Neural crest cell (in vitro differentiated cells): ENCODE data around the gene CCDC9B. TPM values are rescaled to one million over a fixed set of nuclear protein-coding genes. Genes with fewer than 3 reads are reported as not detected.

ENCODE experiments used
- DNase-seq: peaks from one replicate; pipeline ENCODE4 v3.0.0; 2021; ENCODE audit warnings: low read depth, mixed read lengths, low spot score
- H3K27ac Mint-ChIP-seq: one replicate; pipeline ENCODE4 v1.8.0; 2021; ENCODE audit warnings: mild to moderate bottlenecking, mixed read lengths; ENCODE audit not compliant: unreplicated experiment
- H3K27me3 Mint-ChIP-seq: 2 replicates; pipeline ENCODE4 v1.8.0; 2021; ENCODE audit warnings: low read depth, mild to moderate bottlenecking, mixed read lengths
- H3K36me3 Mint-ChIP-seq: 2 replicates; pipeline ENCODE4 v1.8.0; 2021; ENCODE audit warnings: low read depth, mild to moderate bottlenecking, mixed read lengths
- H3K4me1 Mint-ChIP-seq: 2 replicates; pipeline ENCODE4 v1.8.0; 2021; ENCODE audit warnings: mixed read lengths
- H3K4me3 Mint-ChIP-seq: one replicate; pipeline ENCODE4 v1.8.0; 2021; ENCODE audit warnings: mild to moderate bottlenecking, mixed read lengths
- H3K9me3 Mint-ChIP-seq: 2 replicates; pipeline ENCODE4 v1.8.0; 2021; ENCODE audit warnings: mixed read lengths
- total RNA-seq: library from RNA; stranded (reverse); gene quantifications from 2 replicates; pipeline ENCODE4 v1.2.1, GENCODE V29; 2021
- TF ChIP-seq, protein P1 (sequence below): fragments of 200-600 bp; sonication (generic); conservative IDR thresholded peaks from 2 replicates; pipeline ENCODE4 v1.5.0; 2021; ENCODE audit warnings: antibody characterized with exemption, mild to moderate bottlenecking

The CCDC9B gene
- total RNA-seq, 1 donor from 2014 or later, result 0.33 TPM

DNA sequence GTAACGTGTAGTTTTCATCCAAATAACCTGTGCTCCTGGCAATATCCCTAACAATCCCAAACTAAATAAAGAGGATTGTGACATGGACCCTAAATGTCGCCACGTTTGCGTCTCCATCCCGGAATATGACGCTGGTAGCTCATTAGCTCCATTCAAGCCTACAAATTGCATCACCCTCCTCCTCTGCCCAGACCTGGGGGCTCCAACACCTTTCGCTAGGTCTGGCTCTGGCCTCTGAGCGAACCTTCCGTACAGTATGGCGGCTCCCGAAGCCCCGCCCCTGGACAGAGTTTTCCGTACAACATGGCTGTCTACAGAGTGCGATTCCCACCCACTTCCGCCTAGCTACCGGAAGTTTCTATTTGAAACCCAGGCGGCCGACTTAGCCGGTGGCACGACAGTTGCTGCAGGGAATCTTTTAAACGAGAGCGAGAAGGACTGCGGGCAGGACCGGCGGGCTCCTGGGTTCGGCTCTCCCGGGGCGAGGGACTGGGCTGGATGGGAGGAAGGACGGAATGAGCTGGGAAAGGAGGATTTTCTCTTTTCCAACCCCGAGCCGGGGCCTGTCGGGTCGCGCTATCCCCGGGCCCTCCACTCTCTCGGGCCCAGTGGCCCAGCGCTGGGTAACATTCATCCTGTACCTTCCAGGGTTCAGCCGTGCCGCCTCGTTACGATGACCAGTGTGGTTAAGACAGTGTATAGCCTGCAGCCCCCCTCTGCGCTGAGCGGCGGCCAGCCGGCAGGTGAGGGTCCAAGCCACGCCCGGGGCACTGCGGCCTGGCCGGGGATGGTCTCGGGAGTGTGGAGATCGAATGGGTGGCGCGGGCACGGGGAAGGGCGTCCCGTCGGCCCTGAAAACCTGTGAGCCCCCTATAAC is 42.1 kb upstream of the CCDC9B start, which contains the start of gene KNSTRN:
Gene KNSTRN (plus strand): TSS at position 142 of the 877 bp plus-strand sequence. CDS start 115 bp downstream, at position 257.
- H3K9me3 Mint-ChIP-seq, result no peaks in the 10 kb centered on the region
- H3K36me3 Mint-ChIP-seq, result peaks cover 14% of the 10 kb centered on the region
- peak; percentile 88 for DNase-seq
- H3K4me1 Mint-ChIP-seq, result peaks cover 26% of the 10 kb centered on the region
- peak within 1 kb of the TSS; percentile 96 for H3K4me3 Mint-ChIP-seq
- H3K27ac Mint-ChIP-seq, result peak within 1 kb of the TSS; percentile 90
- TF ChIP-seq, protein P1, sequence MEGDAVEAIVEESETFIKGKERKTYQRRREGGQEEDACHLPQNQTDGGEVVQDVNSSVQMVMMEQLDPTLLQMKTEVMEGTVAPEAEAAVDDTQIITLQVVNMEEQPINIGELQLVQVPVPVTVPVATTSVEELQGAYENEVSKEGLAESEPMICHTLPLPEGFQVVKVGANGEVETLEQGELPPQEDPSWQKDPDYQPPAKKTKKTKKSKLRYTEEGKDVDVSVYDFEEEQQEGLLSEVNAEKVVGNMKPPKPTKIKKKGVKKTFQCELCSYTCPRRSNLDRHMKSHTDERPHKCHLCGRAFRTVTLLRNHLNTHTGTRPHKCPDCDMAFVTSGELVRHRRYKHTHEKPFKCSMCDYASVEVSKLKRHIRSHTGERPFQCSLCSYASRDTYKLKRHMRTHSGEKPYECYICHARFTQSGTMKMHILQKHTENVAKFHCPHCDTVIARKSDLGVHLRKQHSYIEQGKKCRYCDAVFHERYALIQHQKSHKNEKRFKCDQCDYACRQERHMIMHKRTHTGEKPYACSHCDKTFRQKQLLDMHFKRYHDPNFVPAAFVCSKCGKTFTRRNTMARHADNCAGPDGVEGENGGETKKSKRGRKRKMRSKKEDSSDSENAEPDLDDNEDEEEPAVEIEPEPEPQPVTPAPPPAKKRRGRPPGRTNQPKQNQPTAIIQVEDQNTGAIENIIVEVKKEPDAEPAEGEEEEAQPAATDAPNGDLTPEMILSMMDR, result no peak
- no peaks in the 10 kb centered on the region for H3K27me3 Mint-ChIP-seq

DNA sequence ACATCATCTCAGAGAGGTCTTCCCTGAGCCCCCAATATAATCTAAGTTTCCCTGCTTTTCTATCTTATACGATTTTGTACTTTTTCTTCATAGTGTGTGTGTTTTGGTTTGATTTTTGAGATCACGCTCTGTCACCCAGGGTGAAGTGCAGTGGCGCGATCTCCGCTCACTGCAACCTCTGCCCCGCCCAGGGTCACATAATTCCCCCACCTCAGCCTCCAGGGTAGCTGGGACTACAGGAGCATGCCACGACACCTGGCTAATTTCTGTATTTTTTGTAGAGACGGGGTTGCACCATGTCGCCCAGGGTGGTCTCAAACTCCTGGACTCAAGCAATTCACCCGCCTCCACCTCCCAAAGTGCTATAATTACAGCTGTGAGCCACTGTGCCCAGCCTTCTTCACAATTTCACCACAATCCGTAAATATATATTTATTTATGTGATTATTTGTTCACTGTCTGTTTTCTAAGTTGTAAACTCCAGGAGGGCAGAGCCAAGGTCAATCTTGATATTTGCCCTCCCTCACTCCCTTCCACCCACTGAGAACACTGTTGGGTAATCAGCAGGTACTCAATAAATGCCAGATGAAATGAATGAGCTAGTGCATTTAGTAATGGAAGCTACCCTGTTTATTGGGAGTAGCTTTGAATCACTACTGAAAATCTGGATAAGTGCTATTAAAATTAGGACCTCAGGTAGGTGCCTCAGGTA is 41.2 kb upstream of the CCDC9B start:
- no peaks in the 10 kb centered on the region for H3K27me3 Mint-ChIP-seq
- peak overlapping the region; percentile 96 for H3K4me3 Mint-ChIP-seq
- peaks cover 7% of the 10 kb centered on the region for H3K36me3 Mint-ChIP-seq
- H3K4me1 Mint-ChIP-seq, result peaks cover 26% of the 10 kb centered on the region
- H3K27ac Mint-ChIP-seq, result peak overlapping the region; percentile 90
- no peak for DNase-seq
- H3K9me3 Mint-ChIP-seq, result no peaks in the 10 kb centered on the region
- TF ChIP-seq, protein P1, result no peak

DNA sequence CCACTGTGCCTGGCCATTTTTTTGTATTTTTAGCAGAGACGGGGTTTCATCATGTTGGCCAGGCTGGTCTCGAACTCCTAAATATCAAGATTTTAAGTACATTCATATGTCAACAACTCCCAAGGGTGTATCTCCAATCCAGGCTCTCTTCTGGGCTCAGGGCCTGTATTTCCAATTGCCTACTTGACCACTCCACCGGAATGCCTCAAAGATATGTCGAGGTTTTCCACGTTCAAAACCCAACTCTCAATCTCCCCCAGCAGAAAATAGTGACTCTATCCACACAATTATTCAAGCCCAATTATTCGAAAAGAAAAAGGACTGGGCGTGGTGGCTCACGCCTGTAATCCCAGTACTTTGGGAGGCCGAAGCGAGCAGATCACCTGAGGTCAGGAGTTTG is 39.9 kb upstream of the CCDC9B start:
- H3K4me3 Mint-ChIP-seq, result peak overlapping the region; percentile 18
- TF ChIP-seq, protein P1, result no peak
- H3K4me1 Mint-ChIP-seq, result peaks cover 26% of the 10 kb centered on the region
- H3K36me3 Mint-ChIP-seq, result peaks cover 2% of the 10 kb centered on the region
- no peaks in the 10 kb centered on the region for H3K9me3 Mint-ChIP-seq
- DNase-seq, result no peak
- no peaks in the 10 kb centered on the region for H3K27me3 Mint-ChIP-seq
- no peak overlapping the region for H3K27ac Mint-ChIP-seq

DNA sequence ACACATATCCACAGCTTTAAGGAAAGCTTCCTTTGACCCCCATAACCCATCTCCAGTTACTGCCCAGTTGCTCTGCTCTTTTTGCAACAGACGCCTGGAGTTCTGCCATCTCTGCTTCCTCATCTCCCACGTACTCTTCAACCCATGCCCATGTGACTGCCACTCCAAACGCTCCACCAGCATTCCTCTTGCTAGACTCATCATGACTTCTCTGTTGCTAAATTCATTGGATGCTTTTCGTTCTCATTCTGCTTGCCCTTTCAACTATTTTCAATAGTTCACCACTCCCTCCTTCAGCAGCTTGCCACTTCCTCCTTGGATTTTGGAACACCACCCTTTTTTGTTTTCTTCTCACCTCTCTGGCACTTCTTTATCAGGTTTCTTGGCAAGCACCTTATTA is 39.1 kb upstream of the CCDC9B start:
- H3K4me3 Mint-ChIP-seq, result no peak overlapping the region
- no peaks in the 10 kb centered on the region for H3K27me3 Mint-ChIP-seq
- peaks cover 2% of the 10 kb centered on the region for H3K36me3 Mint-ChIP-seq
- H3K27ac Mint-ChIP-seq, result no peak overlapping the region
- TF ChIP-seq, protein P1, result no peak
- H3K4me1 Mint-ChIP-seq, result peaks cover 21% of the 10 kb centered on the region
- no peak for DNase-seq
- no peaks in the 10 kb centered on the region for H3K9me3 Mint-ChIP-seq

DNA sequence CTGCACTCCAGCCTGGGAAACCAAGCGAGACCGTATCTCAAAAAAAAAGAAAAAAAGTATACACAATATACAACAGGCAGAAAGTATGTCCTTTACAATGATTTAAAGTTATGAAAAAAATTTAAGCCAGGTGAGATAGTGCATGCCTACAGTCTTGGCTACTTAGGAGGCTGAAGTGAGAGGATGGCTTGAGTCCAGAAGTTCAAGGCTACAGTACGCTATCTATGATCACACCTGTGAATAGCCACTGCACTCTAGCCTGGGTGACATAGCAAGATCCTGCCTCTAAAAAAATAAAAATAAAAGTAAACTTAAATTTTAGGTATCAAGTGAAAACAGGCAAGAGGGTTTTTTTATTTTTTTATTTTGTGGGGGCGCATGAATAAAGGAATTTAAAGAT is 38.6 kb upstream of the CCDC9B start:
- Mint-ChIP-seq H3K27ac (no peak overlapping the region), H3K36me3 (peaks cover 2% of the 10 kb centered on the region), H3K4me1 (peaks cover 16% of the 10 kb centered on the region), H3K9me3 (no peaks in the 10 kb centered on the region), H3K4me3 (no peak overlapping the region), H3K27me3 (no peaks in the 10 kb centered on the region)
- no peak for DNase-seq
- TF ChIP-seq, protein P1, result no peak
